SH-SY5Y (cell line): ENCODE data around the gene TUBB.

Experiments
- GATA2 ChIP-seq: IDR thresholded peaks from 2 replicates; pipeline ENCODE4 v1.6.1; 2011; ENCODE audit warnings: mild to moderate bottlenecking, low read depth, low read length
- GATA3 ChIP-seq: IDR thresholded peaks from 2 replicates; pipeline ENCODE4 v1.6.1; 2011; ENCODE audit warnings: low read depth, mild to moderate bottlenecking, low read length, moderate library complexity

DNA sequence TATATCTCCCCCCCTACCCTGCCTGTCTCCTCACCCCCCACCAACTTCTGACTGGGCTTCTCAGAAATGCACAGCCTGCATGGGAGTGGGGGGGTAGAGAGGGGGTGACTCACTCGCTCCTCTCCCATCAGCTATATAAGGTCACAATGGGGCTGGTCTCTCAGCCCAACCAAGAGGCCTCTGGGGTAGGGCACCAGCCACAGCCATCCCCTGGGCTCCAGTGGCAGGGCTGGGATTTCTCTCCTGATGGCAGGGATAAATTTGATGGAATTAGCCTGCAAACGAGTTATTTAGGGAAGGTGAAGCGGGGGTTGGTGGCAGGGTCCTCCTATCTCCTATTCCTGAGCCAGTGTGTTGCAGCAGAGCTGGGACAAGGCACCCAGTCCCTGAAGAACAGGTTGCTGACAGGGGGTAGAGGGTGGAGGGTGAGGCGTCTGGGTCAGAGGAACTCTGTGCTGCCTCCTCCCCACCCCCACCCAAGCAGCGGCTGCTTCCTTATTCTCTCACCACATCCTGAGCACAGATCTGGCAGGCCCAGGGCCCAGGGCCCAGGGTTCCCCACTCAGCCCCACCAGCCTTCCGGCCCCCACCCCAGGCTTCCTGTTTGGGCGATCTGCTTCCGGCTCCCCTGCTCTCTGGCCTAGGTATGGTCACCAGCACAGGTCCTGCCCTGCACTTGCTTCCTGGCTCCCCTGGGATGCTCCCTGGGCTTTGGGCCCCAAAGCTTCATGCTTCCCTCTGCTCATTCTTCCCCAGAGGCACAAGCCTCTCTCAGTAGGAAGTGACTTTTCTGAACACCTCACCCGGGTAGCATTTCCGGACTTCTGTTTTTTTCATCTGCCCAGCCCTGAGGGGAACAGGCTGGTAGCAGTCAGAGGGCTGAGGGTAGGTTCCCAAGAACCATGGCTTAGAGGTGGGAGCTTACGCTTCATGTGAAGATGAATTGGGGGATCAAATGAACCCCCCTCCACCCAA is 37.7 kb upstream of the TUBB start:
- no peak for TF ChIP-seq GATA3
- TF ChIP-seq GATA2: no peak
